HepG2 (cell line): Measurements from ENCODE around the gene CCNYL1. TPM values are rescaled to one million over a fixed set of nuclear protein-coding genes. Genes with fewer than 3 reads are reported as not detected.

Experiments
- ARID5B ChIP-seq: IDR thresholded peaks from 2 replicates; pipeline ENCODE4 v1.4.0; 2020; ENCODE audit warnings: mild to moderate bottlenecking, missing genetic modification reagents
- ATF5 ChIP-seq: sonication (generic); formaldehyde crosslinking; IDR thresholded peaks from 2 replicates; pipeline ENCODE4 v1.4.0; 2020; ENCODE audit warnings: mild to moderate bottlenecking, low read depth, missing genetic modification reagents
- BCLAF1 ChIP-seq: fragments of 450-650 bp; IDR thresholded peaks from 2 replicates; pipeline ENCODE4 v1.6.1; 2017; ENCODE audit warnings: mild to moderate bottlenecking
- GFI1 ChIP-seq: sonication (generic); formaldehyde crosslinking; IDR thresholded peaks from 2 replicates; pipeline ENCODE4 v1.5.0; 2020; ENCODE audit warnings: missing genetic modification reagents, mild to moderate bottlenecking, borderline replicate concordance
- HMG20A ChIP-seq: IDR thresholded peaks from 2 replicates; pipeline ENCODE4 v1.6.1; 2016; ENCODE audit warnings: borderline replicate concordance
- IKZF5 ChIP-seq: IDR thresholded peaks from 2 replicates; pipeline ENCODE4 v1.6.1; 2018; ENCODE audit warnings: missing genetic modification reagents, mild to moderate bottlenecking, missing compliant biosample characterization
- JUNB ChIP-seq: sonication (generic); formaldehyde crosslinking; IDR thresholded peaks from 2 replicates; pipeline ENCODE4 v1.8.0; 2022; ENCODE audit warnings: missing genetic modification reagents, mild to moderate bottlenecking, borderline replicate concordance
- MTF1 ChIP-seq: sonication (generic); formaldehyde crosslinking; IDR thresholded peaks from 2 replicates; pipeline ENCODE4 v1.5.0; 2020; ENCODE audit warnings: missing genetic modification reagents
- NFE2L1 ChIP-seq: sonication (generic); formaldehyde crosslinking; IDR thresholded peaks from 2 replicates; pipeline ENCODE4 v1.4.0; 2020; ENCODE audit warnings: missing genetic modification reagents, mild to moderate bottlenecking, borderline replicate concordance
- NFYB ChIP-seq: sonication (generic); formaldehyde crosslinking; IDR thresholded peaks from 2 replicates; pipeline ENCODE4 v1.4.0; 2020; ENCODE audit warnings: missing genetic modification reagents
- PRMT3 ChIP-seq: sonication (generic); formaldehyde crosslinking; IDR thresholded peaks from 2 replicates; pipeline ENCODE4 v1.8.1; 2022; ENCODE audit warnings: low read depth, mild to moderate bottlenecking, moderate library complexity, missing genetic modification reagents, borderline replicate concordance
- SETDB1 ChIP-seq: sonication (generic); formaldehyde crosslinking; IDR thresholded peaks from 2 replicates; pipeline ENCODE4 v1.5.1; 2020; ENCODE audit warnings: missing genetic modification reagents, mild to moderate bottlenecking, borderline replicate concordance
- SIN3B ChIP-seq: fragments of 150-350 bp; IDR thresholded peaks from 2 replicates; pipeline ENCODE4 v1.6.1; 2014; ENCODE audit warnings: low read length
- SRSF1 ChIP-seq: fragments of 200-400 bp; formaldehyde crosslinking; optimal IDR thresholded peaks from 2 replicates; pipeline ENCODE3; 2017; ENCODE audit warnings: mild to moderate bottlenecking, low read depth, low read length, moderate library complexity
- SUZ12 ChIP-seq: fragments of 150-350 bp; IDR thresholded peaks from 2 replicates; pipeline ENCODE4 v1.6.1; 2014; ENCODE audit warnings: low read depth, low read length
- TEAD3 ChIP-seq: optimal IDR thresholded peaks from 2 replicates; pipeline ENCODE3; 2016; ENCODE audit warnings: borderline replicate concordance
- YEATS4 ChIP-seq: sonication (generic); formaldehyde crosslinking; IDR thresholded peaks from 2 replicates; pipeline ENCODE4 v1.4.0; 2020; ENCODE audit warnings: missing genetic modification reagents, borderline replicate concordance
- ZBTB7A ChIP-seq: sonication (generic); formaldehyde crosslinking; IDR thresholded peaks from 2 replicates; pipeline ENCODE4 v1.8.0; 2022; ENCODE audit warnings: mild to moderate bottlenecking, missing genetic modification reagents
- ZNF17 ChIP-seq: sonication (generic); formaldehyde crosslinking; IDR thresholded peaks from 2 replicates; pipeline ENCODE4 v1.5.0; 2020; ENCODE audit warnings: mild to moderate bottlenecking, missing genetic modification reagents
- ZNF660 ChIP-seq: sonication (generic); formaldehyde crosslinking; IDR thresholded peaks from 2 replicates; pipeline ENCODE4 v1.5.1; 2020; ENCODE audit warnings: mild to moderate bottlenecking, low read depth, missing genetic modification reagents, borderline replicate concordance
- ZNF746 ChIP-seq: sonication (generic); formaldehyde crosslinking; IDR thresholded peaks from 2 replicates; pipeline ENCODE4 v1.8.0; 2022; ENCODE audit warnings: mild to moderate bottlenecking, missing genetic modification reagents
- polyA plus RNA-seq, 8 experiments: library from polyadenylated mRNA; depleted of rRNA in 3 of 8; stranded (reverse) in 7 of 8; unstranded in 1 of 8; fragments of >200 nt; fragmentation: Illumina TruSeq in 4 of 8; extraction: Trizol in 4 of 8; gene quantifications; 2 replicates each; pipeline versions ENCODE4 v1.2.1 to v1.2.3, GENCODE V29; 2011 to 2016; ENCODE audit warnings: low read depth in 4 of 8, missing spikeins in 1 of 8, mixed read lengths in 1 of 8; ENCODE audit not compliant: insufficient read depth in 1 of 8
- total RNA-seq, 5 experiments: library from RNA; depleted of rRNA; stranded (reverse); fragments of >200 nt; fragmentation: Illumina TruSeq; extraction: Trizol; gene quantifications; 2 replicates each; pipeline ENCODE4 v1.2.3, GENCODE V29; 2016; ENCODE audit warnings: low read depth in 1 of 5

Gene CCNYL1
- total and polyA plus RNA-seq, 2 of the 13 experiments (the other 11 are each of a cell fraction or from before 2014, with no cell fraction given), result 12.5 to 16.2 TPM

GRCh38 chr2:207710814-207711740, at the start of gene CCNYL1 (continued):
- TF ChIP-seq SUZ12 (no peak), PRMT3 (CRISPR knock-in tag) (0 out of 2 replicates have a peak, but pooled peaks have one; percentile 53), IKZF5 (peak; percentile 79), ARID5B (CRISPR knock-in tag) (peak; percentile 49; the same call in 1 of the 2 replicates), ZBTB7A (CRISPR knock-in tag) (no peak), NFE2L1 (no peak), SIN3B (no peak; the same call in 1 of the 2 replicates), HMG20A (CRISPR knock-in tag) (peak; percentile 44; the same call in 1 of the 2 replicates), GFI1 (CRISPR knock-in tag) (peak; percentile 52; the same call in 1 of the 2 replicates), SRSF1 (no peak), NFYB (CRISPR knock-in tag) (peak; percentile 90), MTF1 (CRISPR knock-in tag) (no peak), SETDB1 (CRISPR knock-in tag) (no peak), JUNB (CRISPR knock-in tag) (no peak), ZNF17 (CRISPR knock-in tag) (no peak), YEATS4 (CRISPR knock-in tag) (peak; percentile 69), BCLAF1 (no peak), ATF5 (CRISPR knock-in tag) (no peak), ZNF746 (no peak), ZNF660 (no peak), TEAD3 (no peak)
